ENCODE measurements around the gene RNF148.

DNA sequence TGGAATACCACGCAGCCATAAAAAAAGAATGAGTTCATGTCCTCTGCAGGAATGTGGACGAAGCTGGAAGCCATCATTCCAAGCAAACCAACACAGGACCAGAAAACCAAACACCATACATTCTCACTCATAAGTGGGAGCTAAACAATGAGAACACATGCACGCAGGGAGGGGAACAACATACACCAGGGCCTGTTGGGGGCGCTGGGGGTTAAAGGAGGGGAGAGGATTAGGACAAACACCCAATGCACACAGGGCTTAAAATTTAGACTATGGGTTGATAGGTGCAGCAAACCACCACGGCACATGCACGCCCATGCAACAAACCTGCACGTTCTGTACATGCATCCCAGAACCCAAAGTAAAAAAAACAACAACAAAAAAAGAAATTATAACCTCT, 27.1 kb downstream of the RNF148 start:
- no peak for TF ChIP-seq GATA2 (IDR thresholded peaks at IDR 0.05; ENCODE audit: low read depth, low read length)
- no peak for TF ChIP-seq GATA3 (IDR thresholded peaks at IDR 0.05; ENCODE audit: low read depth, low read length)

Data from SH-SY5Y (cell line).